Measurements from ENCODE around the gene AFF4.

DNA sequence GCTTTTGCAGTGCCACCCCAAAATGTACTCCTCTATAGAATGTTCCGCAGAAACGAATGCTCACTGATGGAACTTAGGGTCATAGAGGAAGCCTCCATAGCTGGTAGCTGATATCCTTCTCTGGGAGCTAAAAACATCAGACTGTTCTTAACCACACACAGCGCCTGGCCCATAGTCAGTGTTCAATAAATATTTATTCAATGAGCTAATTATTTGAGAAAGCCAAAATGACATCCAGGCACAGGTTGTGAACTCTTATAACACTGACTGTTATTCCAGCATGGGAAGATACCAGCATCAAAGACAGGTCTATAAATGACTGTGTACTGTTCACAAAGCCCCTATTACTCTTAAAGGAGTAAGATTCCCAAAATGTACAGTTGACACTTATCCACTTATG is 110.1 kb downstream of the AFF4 start:
- TF ChIP-seq CTCF (IDR thresholded peaks at IDR 0.05) (no peak), POLR2A (IDR thresholded peaks at IDR 0.05) (no peak)
